HepG2 (cell line): ENCODE measurements around the gene RPUSD4. TPM values are rescaled to one million over a fixed set of nuclear protein-coding genes. Genes with fewer than 3 reads are reported as not detected.

Experiments
- AKAP8 ChIP-seq: sonication (generic); formaldehyde crosslinking; IDR thresholded peaks from 2 replicates; pipeline ENCODE4 v1.5.1; 2020; ENCODE audit warnings: mild to moderate bottlenecking, missing genetic modification reagents
- ARID2 ChIP-seq: sonication (generic); formaldehyde crosslinking; IDR thresholded peaks from 2 replicates; pipeline ENCODE4 v1.8.1; 2022; ENCODE audit warnings: mild to moderate bottlenecking, missing genetic modification reagents, borderline replicate concordance
- ATF7 ChIP-seq, 2 experiments: fragments of 450-650 bp in 1 of 2; sonication (generic) in 1 of 2; formaldehyde crosslinking in 1 of 2; IDR thresholded peaks; 2 replicates each; pipeline versions ENCODE4 v1.4.0 to v1.6.1; 2016 to 2020; ENCODE audit warnings: antibody characterized with exemption in 1 of 2, mild to moderate bottlenecking in 1 of 2, missing genetic modification reagents in 1 of 2
- CBFB ChIP-seq: sonication (generic); formaldehyde crosslinking; IDR thresholded peaks from 2 replicates; pipeline ENCODE4 v1.4.0; 2020; ENCODE audit warnings: missing genetic modification reagents
- CCDC6 ChIP-seq: sonication (generic); formaldehyde crosslinking; IDR thresholded peaks from 2 replicates; pipeline ENCODE4 v1.8.1; 2022; ENCODE audit warnings: mild to moderate bottlenecking, missing genetic modification reagents, moderate library complexity
- DZIP1 ChIP-seq: sonication (generic); formaldehyde crosslinking; IDR thresholded peaks from 2 replicates; pipeline ENCODE4 v1.5.0; 2020; ENCODE audit warnings: mild to moderate bottlenecking, missing genetic modification reagents
- ETV5 ChIP-seq: IDR thresholded peaks from 2 replicates; pipeline ENCODE4 v1.6.1; 2018; ENCODE audit warnings: missing biosample characterization, missing genetic modification reagents, inconsistent platforms, borderline replicate concordance
- FOSL1 ChIP-seq: sonication (generic); formaldehyde crosslinking; IDR thresholded peaks from 2 replicates; pipeline ENCODE4 v1.9.0; 2021; ENCODE audit warnings: missing genetic modification reagents, borderline replicate concordance
- GFI1 ChIP-seq: sonication (generic); formaldehyde crosslinking; IDR thresholded peaks from 2 replicates; pipeline ENCODE4 v1.5.0; 2020; ENCODE audit warnings: missing genetic modification reagents, mild to moderate bottlenecking, borderline replicate concordance
- HOXA3 ChIP-seq: sonication (generic); formaldehyde crosslinking; IDR thresholded peaks from 2 replicates; pipeline ENCODE4 v1.5.0; 2020; ENCODE audit warnings: missing genetic modification reagents
- JDP2 ChIP-seq: sonication (generic); formaldehyde crosslinking; IDR thresholded peaks from 2 replicates; pipeline ENCODE4 v1.8.1; 2022; ENCODE audit warnings: missing genetic modification reagents, borderline replicate concordance
- JUND ChIP-seq: sonication (generic); formaldehyde crosslinking; IDR thresholded peaks from 2 replicates; pipeline ENCODE4 v1.8.0; 2022; ENCODE audit warnings: mild to moderate bottlenecking, missing genetic modification reagents
- MEIS2 ChIP-seq: sonication (generic); formaldehyde crosslinking; IDR thresholded peaks from 2 replicates; pipeline ENCODE4 v1.9.0; 2021; ENCODE audit warnings: mild to moderate bottlenecking, missing genetic modification reagents
- SALL1 ChIP-seq: sonication (generic); formaldehyde crosslinking; IDR thresholded peaks from 2 replicates; pipeline ENCODE4 v1.8.0; 2022; ENCODE audit warnings: mild to moderate bottlenecking, missing genetic modification reagents
- SNRNP70 ChIP-seq: fragments of 200-400 bp; formaldehyde crosslinking; IDR thresholded peaks from 2 replicates; pipeline ENCODE4 v1.6.1; 2017; ENCODE audit warnings: mild to moderate bottlenecking, low read depth, low read length, moderate library complexity
- SOX5 ChIP-seq: IDR thresholded peaks from 2 replicates; pipeline ENCODE4 v1.6.1; 2016; ENCODE audit warnings: borderline replicate concordance
- TCF7 ChIP-seq: sonication (generic); IDR thresholded peaks from 2 replicates; pipeline ENCODE4 v1.6.1; 2016; ENCODE audit warnings: antibody characterized with exemption, low read depth
- WIZ ChIP-seq: sonication (generic); formaldehyde crosslinking; IDR thresholded peaks from 2 replicates; pipeline ENCODE4 v1.5.1; 2020; ENCODE audit warnings: mild to moderate bottlenecking, missing genetic modification reagents
- ZIK1 ChIP-seq: sonication (generic); formaldehyde crosslinking; IDR thresholded peaks from 2 replicates; pipeline ENCODE4 v1.5.0; 2020; ENCODE audit warnings: mild to moderate bottlenecking, low read depth, missing genetic modification reagents, borderline replicate concordance
- ZNF580 ChIP-seq: IDR thresholded peaks from 2 replicates; pipeline ENCODE4 v1.6.1; 2016; ENCODE audit warnings: low read depth, borderline replicate concordance
- ZNF639 ChIP-seq: conservative IDR thresholded peaks from 2 replicates; pipeline ENCODE4 v1.6.1; 2018; ENCODE audit warnings: missing genetic modification reagents
- polyA plus RNA-seq, 8 experiments: library from polyadenylated mRNA; depleted of rRNA in 3 of 8; stranded (reverse) in 7 of 8; unstranded in 1 of 8; fragments of >200 nt; fragmentation: Illumina TruSeq in 4 of 8; extraction: Trizol in 4 of 8; gene quantifications; 2 replicates each; pipeline versions ENCODE4 v1.2.1 to v1.2.3, GENCODE V29; 2011 to 2016; ENCODE audit warnings: low read depth in 4 of 8, missing spikeins in 1 of 8, mixed read lengths in 1 of 8; ENCODE audit not compliant: insufficient read depth in 1 of 8
- total RNA-seq, 5 experiments: library from RNA; depleted of rRNA; stranded (reverse); fragments of >200 nt; fragmentation: Illumina TruSeq; extraction: Trizol; gene quantifications; 2 replicates each; pipeline ENCODE4 v1.2.3, GENCODE V29; 2016; ENCODE audit warnings: low read depth in 1 of 5
- TF ChIP-seq, protein P1 (sequence below): IDR thresholded peaks from 2 replicates; pipeline ENCODE4 v1.4.0; 2020; ENCODE audit warnings: mild to moderate bottlenecking, missing genetic modification reagents

Gene RPUSD4
- total and polyA plus RNA-seq, 2 of the 13 experiments (the other 11 are each of a cell fraction or from before 2014, with no cell fraction given): 45.0 to 52.9 TPM

GRCh38 chr11:126189109-126189929, 22.1 kb downstream of the RPUSD4 start (continued):
- no peak for TF ChIP-seq FOSL1 (CRISPR knock-in tag)
- TF ChIP-seq SOX5: peak; percentile 83
- peak; percentile 38; the same call in 1 of the 2 replicates for TF ChIP-seq CCDC6
- TF ChIP-seq ZNF580 (CRISPR knock-in tag): peak; percentile 72; the same call in 1 of the 2 replicates
- TF ChIP-seq ETV5 (CRISPR knock-in tag): peak; percentile 97
- peak; percentile 80; the same call in 1 of the 2 replicates for TF ChIP-seq ZIK1 (CRISPR knock-in tag)
- TF ChIP-seq CBFB (CRISPR knock-in tag): no peak
- TF ChIP-seq SNRNP70: no peak
- TF ChIP-seq MEIS2 (CRISPR knock-in tag): peak; percentile 85
- TF ChIP-seq JUND (CRISPR knock-in tag): no peak
- no peak for TF ChIP-seq WIZ (CRISPR knock-in tag)
- TF ChIP-seq DZIP1 (CRISPR knock-in tag): no peak
- no peak for TF ChIP-seq ZNF639 (CRISPR knock-in tag)
- peak; percentile 53; the same call in 1 of the 2 replicates for TF ChIP-seq GFI1 (CRISPR knock-in tag)
- TF ChIP-seq TCF7: peak; percentile 35; the same call in 1 of the 2 replicates
- no peak for TF ChIP-seq ARID2 (CRISPR knock-in tag)
- no peak for TF ChIP-seq JDP2 (CRISPR knock-in tag)
- TF ChIP-seq AKAP8: 0 out of 2 replicates have a peak, but pooled peaks have one; percentile 60
- TF ChIP-seq HOXA3 (CRISPR knock-in tag): peak; percentile 85
- TF ChIP-seq, protein P1, sequence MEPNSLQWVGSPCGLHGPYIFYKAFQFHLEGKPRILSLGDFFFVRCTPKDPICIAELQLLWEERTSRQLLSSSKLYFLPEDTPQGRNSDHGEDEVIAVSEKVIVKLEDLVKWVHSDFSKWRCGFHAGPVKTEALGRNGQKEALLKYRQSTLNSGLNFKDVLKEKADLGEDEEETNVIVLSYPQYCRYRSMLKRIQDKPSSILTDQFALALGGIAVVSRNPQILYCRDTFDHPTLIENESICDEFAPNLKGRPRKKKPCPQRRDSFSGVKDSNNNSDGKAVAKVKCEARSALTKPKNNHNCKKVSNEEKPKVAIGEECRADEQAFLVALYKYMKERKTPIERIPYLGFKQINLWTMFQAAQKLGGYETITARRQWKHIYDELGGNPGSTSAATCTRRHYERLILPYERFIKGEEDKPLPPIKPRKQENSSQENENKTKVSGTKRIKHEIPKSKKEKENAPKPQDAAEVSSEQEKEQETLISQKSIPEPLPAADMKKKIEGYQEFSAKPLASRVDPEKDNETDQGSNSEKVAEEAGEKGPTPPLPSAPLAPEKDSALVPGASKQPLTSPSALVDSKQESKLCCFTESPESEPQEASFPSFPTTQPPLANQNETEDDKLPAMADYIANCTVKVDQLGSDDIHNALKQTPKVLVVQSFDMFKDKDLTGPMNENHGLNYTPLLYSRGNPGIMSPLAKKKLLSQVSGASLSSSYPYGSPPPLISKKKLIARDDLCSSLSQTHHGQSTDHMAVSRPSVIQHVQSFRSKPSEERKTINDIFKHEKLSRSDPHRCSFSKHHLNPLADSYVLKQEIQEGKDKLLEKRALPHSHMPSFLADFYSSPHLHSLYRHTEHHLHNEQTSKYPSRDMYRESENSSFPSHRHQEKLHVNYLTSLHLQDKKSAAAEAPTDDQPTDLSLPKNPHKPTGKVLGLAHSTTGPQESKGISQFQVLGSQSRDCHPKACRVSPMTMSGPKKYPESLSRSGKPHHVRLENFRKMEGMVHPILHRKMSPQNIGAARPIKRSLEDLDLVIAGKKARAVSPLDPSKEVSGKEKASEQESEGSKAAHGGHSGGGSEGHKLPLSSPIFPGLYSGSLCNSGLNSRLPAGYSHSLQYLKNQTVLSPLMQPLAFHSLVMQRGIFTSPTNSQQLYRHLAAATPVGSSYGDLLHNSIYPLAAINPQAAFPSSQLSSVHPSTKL (CRISPR knock-in tag): peak; percentile 72
- peak; percentile 86 for TF ChIP-seq SALL1
- no peak for TF ChIP-seq ATF7 (IDR thresholded peaks at IDR 0.05)
- no peak for TF ChIP-seq ATF7 (CRISPR knock-in tag; IDR thresholded peaks at IDR 0.05)
